ENCODE data around the gene ZNF277.

DNA sequence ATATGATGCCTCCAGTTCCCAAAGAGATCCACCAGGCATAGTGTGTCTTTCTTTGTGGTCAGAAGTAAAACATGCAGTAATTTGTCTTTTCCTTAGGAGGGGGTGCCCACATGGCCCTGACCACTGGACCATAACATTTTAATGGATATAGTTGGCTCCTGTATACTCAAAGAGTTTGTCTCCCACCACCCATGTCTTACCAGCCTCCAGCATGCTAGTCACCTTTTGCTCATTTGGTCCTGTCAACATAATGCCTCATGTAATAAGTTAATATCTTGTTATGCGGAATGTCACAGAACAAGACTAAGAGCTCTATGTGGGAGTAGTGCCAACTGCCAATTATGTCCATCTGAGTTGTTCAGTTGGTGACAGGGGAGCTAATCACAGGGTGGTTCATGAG is 160.4 kb downstream of the ZNF277 start:
- TF ChIP-seq SREBF1 (IDR thresholded peaks at IDR 0.05; ENCODE audit: low read length) (no peak), DPF2 (IDR thresholded peaks at IDR 0.05) (no peak)
